Measurements from ENCODE around the gene HYOU1. TPM values are rescaled to one million over a fixed set of nuclear protein-coding genes. Genes with fewer than 3 reads are reported as not detected.

Gene HYOU1
- total and polyA plus RNA-seq, 2 experiments from 2014 or later: 48.2 to 229 TPM

DNA sequence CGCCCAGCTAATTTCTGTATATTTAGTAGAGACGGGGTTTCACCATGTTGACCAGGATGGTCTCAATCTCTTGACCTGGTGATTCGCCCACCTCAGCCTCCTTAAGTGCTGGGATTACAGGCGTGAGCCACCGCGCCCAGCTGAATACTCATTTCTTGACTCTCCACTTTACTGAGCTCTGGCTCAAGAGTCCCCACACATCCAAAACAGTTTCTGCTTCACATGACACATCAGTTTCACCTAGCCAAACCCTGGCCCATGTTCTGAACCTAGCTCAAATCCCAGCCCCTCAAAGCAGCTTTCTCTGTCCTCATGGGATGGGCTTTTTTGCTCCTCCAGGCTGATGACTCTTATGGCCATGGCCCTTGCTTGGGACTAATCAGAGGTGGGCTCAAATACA is 9.8 kb downstream of the HYOU1 start:
- peaks cover 79% of the 10 kb centered on the region for H3K36me3 Mint-ChIP-seq (ENCODE audit: low read depth)
- ATAC-seq: no peak
- peaks cover 34% of the 10 kb centered on the region for H3K36me3 ChIP-seq (ENCODE audit: insufficient read depth)

DNA sequence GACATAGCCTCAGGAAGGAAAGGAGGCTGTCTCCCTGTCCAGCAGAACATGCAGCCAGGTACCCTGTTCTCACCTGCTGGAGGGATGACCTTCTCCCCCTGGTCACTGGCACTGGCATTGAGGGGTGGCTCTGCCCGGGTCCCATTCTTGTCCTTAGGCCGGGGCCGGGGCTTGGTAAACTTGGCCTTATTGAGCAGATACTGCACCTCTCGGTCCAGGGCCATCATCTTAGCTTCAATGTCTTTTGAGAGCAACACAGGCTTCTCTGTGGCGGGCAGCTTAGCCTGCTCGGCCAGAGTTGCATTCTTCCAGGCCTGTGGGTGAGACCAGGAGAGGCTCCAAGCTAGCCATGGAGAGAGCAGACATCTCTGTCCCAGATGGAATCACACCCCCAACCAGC is 10.5 kb downstream of the HYOU1 start:
- H2AFZ ChIP-seq: no peak overlapping the region
- peaks cover 72% of the 10 kb centered on the region for H3K36me3 Mint-ChIP-seq (ENCODE audit: low read depth)
- no peak overlapping the region for H3K27ac ChIP-seq (ENCODE audit: low read depth)
- ATAC-seq (no peak), DNase-seq (ENCODE audit: low spot score) (no peak)
- H3K79me2 ChIP-seq (replicated peaks; ENCODE audit: insufficient read depth): no peaks in the 10 kb centered on the region
- H3K4me3 Mint-ChIP-seq: no peak overlapping the region
- H3K4me1 Mint-ChIP-seq: peaks cover 15% of the 10 kb centered on the region; the same call in 2 of the 3 replicates
- no peak overlapping the region for H3K4me3 ChIP-seq
- H3K4me1 ChIP-seq (ENCODE audit: insufficient read depth): peaks cover 13% of the 10 kb centered on the region
- H4K20me1 ChIP-seq (replicated peaks; ENCODE audit: insufficient read depth): peaks cover 6% of the 10 kb centered on the region
- peaks cover 6% of the 10 kb centered on the region; the same call in 1 of the 2 replicates for H3F3A ChIP-seq (replicated peaks; ENCODE audit: low read depth)
- no peaks in the 10 kb centered on the region for H3K9me3 Mint-ChIP-seq
- H3K27me3 ChIP-seq (ENCODE audit: insufficient read depth): no peaks in the 10 kb centered on the region
- no peak overlapping the region for H3K27ac Mint-ChIP-seq
- no peak overlapping the region for H3K4me2 ChIP-seq
- peaks cover 29% of the 10 kb centered on the region for H3K36me3 ChIP-seq (ENCODE audit: insufficient read depth)
- no peaks in the 10 kb centered on the region for H3K9me2 ChIP-seq (ENCODE audit: insufficient read depth)
- peaks cover 10% of the 10 kb centered on the region for H3K27me3 Mint-ChIP-seq (ENCODE audit: insufficient read depth, low read depth, poor library complexity)
- TF ChIP-seq ZNF331 (CRISPR knock-in tag; IDR thresholded peaks at IDR 0.05; ENCODE audit: low read depth) (no peak), JUNB (IDR thresholded peaks at IDR 0.05; ENCODE audit: unreplicated experiment) (no peak), EZH2phosphoT487 (IDR thresholded peaks at IDR 0.05; ENCODE audit: unreplicated experiment) (no peak), CREB1 (CRISPR knock-in tag; IDR thresholded peaks at IDR 0.05; ENCODE audit: low read depth) (no peak), POLR2AphosphoS5 (IDR thresholded peaks at IDR 0.05; ENCODE audit: low read depth) (no peak), EZH2 (IDR thresholded peaks at IDR 0.05; ENCODE audit: low read depth, unreplicated experiment) (no peak), STAT1 (IDR thresholded peaks at IDR 0.05; ENCODE audit: unreplicated experiment) (no peak)
- TF ChIP-seq, protein P1, sequence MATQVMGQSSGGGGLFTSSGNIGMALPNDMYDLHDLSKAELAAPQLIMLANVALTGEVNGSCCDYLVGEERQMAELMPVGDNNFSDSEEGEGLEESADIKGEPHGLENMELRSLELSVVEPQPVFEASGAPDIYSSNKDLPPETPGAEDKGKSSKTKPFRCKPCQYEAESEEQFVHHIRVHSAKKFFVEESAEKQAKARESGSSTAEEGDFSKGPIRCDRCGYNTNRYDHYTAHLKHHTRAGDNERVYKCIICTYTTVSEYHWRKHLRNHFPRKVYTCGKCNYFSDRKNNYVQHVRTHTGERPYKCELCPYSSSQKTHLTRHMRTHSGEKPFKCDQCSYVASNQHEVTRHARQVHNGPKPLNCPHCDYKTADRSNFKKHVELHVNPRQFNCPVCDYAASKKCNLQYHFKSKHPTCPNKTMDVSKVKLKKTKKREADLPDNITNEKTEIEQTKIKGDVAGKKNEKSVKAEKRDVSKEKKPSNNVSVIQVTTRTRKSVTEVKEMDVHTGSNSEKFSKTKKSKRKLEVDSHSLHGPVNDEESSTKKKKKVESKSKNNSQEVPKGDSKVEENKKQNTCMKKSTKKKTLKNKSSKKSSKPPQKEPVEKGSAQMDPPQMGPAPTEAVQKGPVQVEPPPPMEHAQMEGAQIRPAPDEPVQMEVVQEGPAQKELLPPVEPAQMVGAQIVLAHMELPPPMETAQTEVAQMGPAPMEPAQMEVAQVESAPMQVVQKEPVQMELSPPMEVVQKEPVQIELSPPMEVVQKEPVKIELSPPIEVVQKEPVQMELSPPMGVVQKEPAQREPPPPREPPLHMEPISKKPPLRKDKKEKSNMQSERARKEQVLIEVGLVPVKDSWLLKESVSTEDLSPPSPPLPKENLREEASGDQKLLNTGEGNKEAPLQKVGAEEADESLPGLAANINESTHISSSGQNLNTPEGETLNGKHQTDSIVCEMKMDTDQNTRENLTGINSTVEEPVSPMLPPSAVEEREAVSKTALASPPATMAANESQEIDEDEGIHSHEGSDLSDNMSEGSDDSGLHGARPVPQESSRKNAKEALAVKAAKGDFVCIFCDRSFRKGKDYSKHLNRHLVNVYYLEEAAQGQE (IDR thresholded peaks at IDR 0.05; ENCODE audit: unreplicated experiment): no peak
- TF ChIP-seq, protein P2, sequence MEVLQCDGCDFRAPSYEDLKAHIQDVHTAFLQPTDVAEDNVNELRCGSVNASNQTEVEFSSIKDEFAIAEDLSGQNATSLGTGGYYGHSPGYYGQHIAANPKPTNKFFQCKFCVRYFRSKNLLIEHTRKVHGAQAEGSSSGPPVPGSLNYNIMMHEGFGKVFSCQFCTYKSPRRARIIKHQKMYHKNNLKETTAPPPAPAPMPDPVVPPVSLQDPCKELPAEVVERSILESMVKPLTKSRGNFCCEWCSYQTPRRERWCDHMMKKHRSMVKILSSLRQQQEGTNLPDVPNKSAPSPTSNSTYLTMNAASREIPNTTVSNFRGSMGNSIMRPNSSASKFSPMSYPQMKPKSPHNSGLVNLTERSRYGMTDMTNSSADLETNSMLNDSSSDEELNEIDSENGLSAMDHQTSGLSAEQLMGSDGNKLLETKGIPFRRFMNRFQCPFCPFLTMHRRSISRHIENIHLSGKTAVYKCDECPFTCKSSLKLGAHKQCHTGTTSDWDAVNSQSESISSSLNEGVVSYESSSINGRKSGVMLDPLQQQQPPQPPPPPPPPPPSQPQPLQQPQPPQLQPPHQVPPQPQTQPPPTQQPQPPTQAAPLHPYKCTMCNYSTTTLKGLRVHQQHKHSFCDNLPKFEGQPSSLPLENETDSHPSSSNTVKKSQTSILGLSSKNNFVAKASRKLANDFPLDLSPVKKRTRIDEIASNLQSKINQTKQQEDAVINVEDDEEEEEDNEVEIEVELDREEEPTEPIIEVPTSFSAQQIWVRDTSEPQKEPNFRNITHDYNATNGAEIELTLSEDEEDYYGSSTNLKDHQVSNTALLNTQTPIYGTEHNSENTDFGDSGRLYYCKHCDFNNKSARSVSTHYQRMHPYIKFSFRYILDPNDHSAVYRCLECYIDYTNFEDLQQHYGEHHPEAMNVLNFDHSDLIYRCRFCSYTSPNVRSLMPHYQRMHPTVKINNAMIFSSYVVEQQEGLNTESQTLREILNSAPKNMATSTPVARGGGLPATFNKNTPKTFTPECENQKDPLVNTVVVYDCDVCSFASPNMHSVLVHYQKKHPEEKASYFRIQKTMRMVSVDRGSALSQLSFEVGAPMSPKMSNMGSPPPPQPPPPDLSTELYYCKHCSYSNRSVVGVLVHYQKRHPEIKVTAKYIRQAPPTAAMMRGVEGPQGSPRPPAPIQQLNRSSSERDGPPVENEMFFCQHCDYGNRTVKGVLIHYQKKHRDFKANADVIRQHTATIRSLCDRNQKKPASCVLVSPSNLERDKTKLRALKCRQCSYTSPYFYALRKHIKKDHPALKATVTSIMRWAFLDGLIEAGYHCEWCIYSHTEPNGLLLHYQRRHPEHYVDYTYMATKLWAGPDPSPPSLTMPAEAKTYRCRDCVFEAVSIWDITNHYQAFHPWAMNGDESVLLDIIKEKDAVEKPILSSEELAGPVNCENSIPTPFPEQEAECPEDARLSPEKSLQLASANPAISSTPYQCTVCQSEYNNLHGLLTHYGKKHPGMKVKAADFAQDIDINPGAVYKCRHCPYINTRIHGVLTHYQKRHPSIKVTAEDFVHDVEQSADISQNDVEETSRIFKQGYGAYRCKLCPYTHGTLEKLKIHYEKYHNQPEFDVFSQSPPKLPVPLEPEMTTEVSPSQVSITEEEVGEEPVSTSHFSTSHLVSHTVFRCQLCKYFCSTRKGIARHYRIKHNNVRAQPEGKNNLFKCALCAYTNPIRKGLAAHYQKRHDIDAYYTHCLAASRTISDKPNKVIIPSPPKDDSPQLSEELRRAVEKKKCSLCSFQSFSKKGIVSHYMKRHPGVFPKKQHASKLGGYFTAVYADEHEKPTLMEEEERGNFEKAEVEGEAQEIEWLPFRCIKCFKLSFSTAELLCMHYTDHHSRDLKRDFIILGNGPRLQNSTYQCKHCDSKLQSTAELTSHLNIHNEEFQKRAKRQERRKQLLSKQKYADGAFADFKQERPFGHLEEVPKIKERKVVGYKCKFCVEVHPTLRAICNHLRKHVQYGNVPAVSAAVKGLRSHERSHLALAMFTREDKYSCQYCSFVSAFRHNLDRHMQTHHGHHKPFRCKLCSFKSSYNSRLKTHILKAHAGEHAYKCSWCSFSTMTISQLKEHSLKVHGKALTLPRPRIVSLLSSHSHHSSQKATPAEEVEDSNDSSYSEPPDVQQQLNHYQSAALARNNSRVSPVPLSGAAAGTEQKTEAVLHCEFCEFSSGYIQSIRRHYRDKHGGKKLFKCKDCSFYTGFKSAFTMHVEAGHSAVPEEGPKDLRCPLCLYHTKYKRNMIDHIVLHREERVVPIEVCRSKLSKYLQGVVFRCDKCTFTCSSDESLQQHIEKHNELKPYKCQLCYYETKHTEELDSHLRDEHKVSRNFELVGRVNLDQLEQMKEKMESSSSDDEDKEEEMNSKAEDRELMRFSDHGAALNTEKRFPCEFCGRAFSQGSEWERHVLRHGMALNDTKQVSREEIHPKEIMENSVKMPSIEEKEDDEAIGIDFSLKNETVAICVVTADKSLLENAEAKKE (CRISPR knock-in tag; IDR thresholded peaks at IDR 0.05): no peak

More for the DNA sequence above, 9.8 kb downstream of the HYOU1 start:
- no peak overlapping the region for H3K4me2 ChIP-seq
- peaks cover 10% of the 10 kb centered on the region for H3K27me3 Mint-ChIP-seq (ENCODE audit: insufficient read depth, low read depth, poor library complexity)
- H3K4me3 ChIP-seq: no peak overlapping the region
- H3F3A ChIP-seq (replicated peaks; ENCODE audit: low read depth): peaks cover 6% of the 10 kb centered on the region; the same call in 1 of the 2 replicates
- TF ChIP-seq, protein P3, sequence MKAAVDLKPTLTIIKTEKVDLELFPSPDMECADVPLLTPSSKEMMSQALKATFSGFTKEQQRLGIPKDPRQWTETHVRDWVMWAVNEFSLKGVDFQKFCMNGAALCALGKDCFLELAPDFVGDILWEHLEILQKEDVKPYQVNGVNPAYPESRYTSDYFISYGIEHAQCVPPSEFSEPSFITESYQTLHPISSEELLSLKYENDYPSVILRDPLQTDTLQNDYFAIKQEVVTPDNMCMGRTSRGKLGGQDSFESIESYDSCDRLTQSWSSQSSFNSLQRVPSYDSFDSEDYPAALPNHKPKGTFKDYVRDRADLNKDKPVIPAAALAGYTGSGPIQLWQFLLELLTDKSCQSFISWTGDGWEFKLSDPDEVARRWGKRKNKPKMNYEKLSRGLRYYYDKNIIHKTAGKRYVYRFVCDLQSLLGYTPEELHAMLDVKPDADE (IDR thresholded peaks at IDR 0.05): no peak
- TF ChIP-seq CREB1 (CRISPR knock-in tag; IDR thresholded peaks at IDR 0.05; ENCODE audit: low read depth): no peak
- no peak overlapping the region for H3K4me3 Mint-ChIP-seq
- H4K20me1 ChIP-seq (replicated peaks; ENCODE audit: insufficient read depth): peaks cover 6% of the 10 kb centered on the region
- H3K79me2 ChIP-seq (replicated peaks; ENCODE audit: insufficient read depth): no peaks in the 10 kb centered on the region
- H3K27ac Mint-ChIP-seq: no peak overlapping the region
- H3K4me1 ChIP-seq (ENCODE audit: insufficient read depth): peaks cover 13% of the 10 kb centered on the region
- no peaks in the 10 kb centered on the region for H3K27me3 ChIP-seq (ENCODE audit: insufficient read depth)
- H3K9me2 ChIP-seq (ENCODE audit: insufficient read depth): no peaks in the 10 kb centered on the region
- no peak for DNase-seq (ENCODE audit: low spot score)
- no peak overlapping the region for H2AFZ ChIP-seq
- H3K27ac ChIP-seq (ENCODE audit: low read depth): no peak overlapping the region
- H3K9me3 Mint-ChIP-seq: no peaks in the 10 kb centered on the region
- peaks cover 15% of the 10 kb centered on the region for H3K4me1 Mint-ChIP-seq
